GM18507 (cell line): ENCODE data around the gene PTPN1.
"Not testable (repeated sequence)": the region's sequence is repeated elsewhere in the genome, so short reads cannot be mapped to it uniquely, and the experiment has no call there.

Experiments used
- DNase-seq: peaks from one replicate; pipeline ENCODE4 v3.0.0; 2011; ENCODE audit warnings: low read depth; ENCODE audit not compliant: insufficient read length; ENCODE audit errors: extremely low spot score
- FAIRE-seq: peaks from 2 replicates; lab custom pipeline; 2011; peaks lifted over from hg19 to GRCh38; lab: Jason Lieb, UNC

Gene PTPN1

GRCh38 chr20:50550531-50550930, 40.3 kb downstream of the PTPN1 start:
- DNase-seq (no peak), FAIRE-seq (no peak)

- FAIRE-seq (no peak), DNase-seq (no peak)
Measured at GRCh38 chr20:50551288-50551687, 41.1 kb downstream of the PTPN1 start.

GRCh38 chr20:50552979-50553378, 42.8 kb downstream of the PTPN1 start:
- DNase-seq (no peak), FAIRE-seq (no peak)

GRCh38 chr20:50554694-50555579, 44.8 kb downstream of the PTPN1 start:
- no peak for DNase-seq
- no peak for FAIRE-seq

- FAIRE-seq: no peak
Measured at GRCh38 chr20:50555662-50556061, 45.5 kb downstream of the PTPN1 start.

GRCh38 chr20:50557549-50558134, 47.5 kb downstream of the PTPN1 start:
- DNase-seq: no peak
- no peak for FAIRE-seq

More at GRCh38 chr20:50555662-50556061, 45.5 kb downstream of the PTPN1 start:
- DNase-seq: no peak

GRCh38 chr20:50558483-50558925, 48.3 kb downstream of the PTPN1 start:
- FAIRE-seq: no peak
- no peak for DNase-seq

- FAIRE-seq: no peak
Measured at GRCh38 chr20:50559149-50559548, 49.0 kb downstream of the PTPN1 start.

GRCh38 chr20:50559856-50560638, 49.9 kb downstream of the PTPN1 start:
- FAIRE-seq (no peak), DNase-seq (no peak)

More at GRCh38 chr20:50559149-50559548, 49.0 kb downstream of the PTPN1 start:
- no peak for DNase-seq

GRCh38 chr20:50560867-50561266, 50.7 kb downstream of the PTPN1 start:
- no peak for DNase-seq
- FAIRE-seq: no peak

- FAIRE-seq (no peak), DNase-seq (no peak)
Measured at GRCh38 chr20:50561379-50562078, 51.3 kb downstream of the PTPN1 start.

- FAIRE-seq: no peak
Measured at GRCh38 chr20:50562262-50562701, 52.1 kb downstream of the PTPN1 start.

GRCh38 chr20:50563133-50563944, 53.2 kb downstream of the PTPN1 start:
- FAIRE-seq (no peak), DNase-seq (no peak)

More at GRCh38 chr20:50562262-50562701, 52.1 kb downstream of the PTPN1 start:
- DNase-seq: no peak

- no peak for FAIRE-seq
- DNase-seq: no peak
Measured at GRCh38 chr20:50565383-50565782, 55.2 kb downstream of the PTPN1 start.

- DNase-seq (no peak), FAIRE-seq (no peak)
Measured at GRCh38 chr20:50565871-50566270, 55.7 kb downstream of the PTPN1 start.

- FAIRE-seq (no peak), DNase-seq (no peak)
Measured at GRCh38 chr20:50567860-50568548, 57.8 kb downstream of the PTPN1 start.

- FAIRE-seq (no peak), DNase-seq (no peak)
Measured at GRCh38 chr20:50568549-50568942, 58.4 kb downstream of the PTPN1 start.

GRCh38 chr20:50569487-50569863, 59.3 kb downstream of the PTPN1 start:
- FAIRE-seq, DNase-seq: not testable (repeated sequence)
